Measurements from ENCODE around the gene YTHDF1.

Gene YTHDF1

GRCh38 chr20:63182425-63182824, 33.5 kb downstream of the YTHDF1 start:
- DNase-seq = no peak

- no peak for DNase-seq
Measured at GRCh38 chr20:63181226-63181625, 34.7 kb downstream of the YTHDF1 start.

GRCh38 chr20:63180569-63181185, 35.3 kb downstream of the YTHDF1 start:
- DNase-seq = no peak

- no peak for DNase-seq
Measured at GRCh38 chr20:63179687-63180568, 36.0 kb downstream of the YTHDF1 start.

GRCh38 chr20:63178889-63179686, 36.8 kb downstream of the YTHDF1 start:
- DNase-seq = no peak

GRCh38 chr20:63178446-63178820, 37.5 kb downstream of the YTHDF1 start:
- DNase-seq = no peak

GRCh38 chr20:63177785-63178445, 38.0 kb downstream of the YTHDF1 start:
- no peak for DNase-seq

GRCh38 chr20:63177134-63177784, 38.7 kb downstream of the YTHDF1 start:
- DNase-seq = no peak

GRCh38 chr20:63176427-63177133, 39.4 kb downstream of the YTHDF1 start:
- no peak for DNase-seq

GRCh38 chr20:63176034-63176426, 39.9 kb downstream of the YTHDF1 start:
- DNase-seq = no peak

GRCh38 chr20:63175038-63175895, 40.7 kb downstream of the YTHDF1 start:
- DNase-seq = no peak

- no peak for DNase-seq
Measured at GRCh38 chr20:63174309-63175037, 41.5 kb downstream of the YTHDF1 start.

- no peak for DNase-seq
Measured at GRCh38 chr20:63173552-63174191, 42.3 kb downstream of the YTHDF1 start.

GRCh38 chr20:63172726-63173125, 43.2 kb downstream of the YTHDF1 start:
- no peak for DNase-seq

- DNase-seq = no peak
Measured at GRCh38 chr20:63171991-63172390, 43.9 kb downstream of the YTHDF1 start.

GRCh38 chr20:63169681-63170080, 46.2 kb downstream of the YTHDF1 start:
- no peak for DNase-seq

- DNase-seq = no peak
Measured at GRCh38 chr20:63168861-63169260, 47.1 kb downstream of the YTHDF1 start.

- DNase-seq = no peak
Measured at GRCh38 chr20:63167918-63168520, 47.9 kb downstream of the YTHDF1 start.

Measured in amniotic stem cell (primary cell).